Karpas-422 (cell line): ENCODE results near the gene MYH9. TPM values are rescaled to one million over a fixed set of nuclear protein-coding genes. Genes with fewer than 3 reads are reported as not detected.

ENCODE experiments used
- DNase-seq: peaks from one replicate; pipeline ENCODE4 v3.0.0-alpha.2; 2015
- H2AFZ ChIP-seq: fragments of 200-600 bp; sonication (generic); 2 replicates; pipeline ENCODE4 v1.6.1; 2014; ENCODE audit warnings: antibody characterized with exemption, low read length, mixed read lengths
- H3K27ac ChIP-seq: fragments of 200-600 bp; sonication (generic); 2 replicates; pipeline ENCODE4 v1.5.1; 2014; ENCODE audit warnings: mild to moderate bottlenecking, low read length, moderate library complexity
- H3K27me3 ChIP-seq: fragments of 200-600 bp; sonication (generic); 2 replicates; pipeline ENCODE4 v1.6.1; 2014; ENCODE audit warnings: low read length, mixed read lengths
- H3K36me3 ChIP-seq: fragments of 200-600 bp; sonication (generic); 2 replicates; pipeline ENCODE4 v1.6.1; 2014; ENCODE audit warnings: low read length, mixed read lengths; ENCODE audit not compliant: insufficient read depth
- H3K4me1 ChIP-seq: fragments of 200-600 bp; sonication (generic); 2 replicates; pipeline ENCODE4 v1.6.1; 2014; ENCODE audit warnings: mild to moderate bottlenecking, low read length, mixed read lengths
- H3K4me2 ChIP-seq: fragments of 200-600 bp; sonication (generic); 2 replicates; pipeline ENCODE4 v1.6.1; 2014; ENCODE audit warnings: low read length, low read depth, mild to moderate bottlenecking; ENCODE audit not compliant: poor library complexity, severe bottlenecking
- H3K4me3 ChIP-seq: fragments of 200-600 bp; sonication (generic); 2 replicates; pipeline ENCODE4 v1.5.1; 2014; ENCODE audit warnings: mild to moderate bottlenecking, antibody characterized with exemption, low read length, mixed read lengths
- H3K79me2 ChIP-seq: fragments of 200-600 bp; sonication (generic); 2 replicates; pipeline ENCODE4 v1.6.1; 2014; ENCODE audit warnings: mild to moderate bottlenecking, low read length, mixed read lengths
- H3K9ac ChIP-seq: fragments of 200-600 bp; sonication (generic); 2 replicates; pipeline ENCODE4 v1.6.0; 2014; ENCODE audit warnings: low read length
- H3K9me2 ChIP-seq: fragments of 200-600 bp; sonication (generic), shearing (Covaris generic); replicated peaks from 2 replicates; pipeline ENCODE4 v1.6.0; 2014; ENCODE audit warnings: mild to moderate bottlenecking, low read length, moderate library complexity; ENCODE audit not compliant: insufficient read depth
- H3K9me3 ChIP-seq: fragments of 300-700, 200-600 bp; sonication (generic); 2 replicates; pipeline ENCODE4 v1.6.1; 2014; ENCODE audit warnings: low read length, mixed read lengths
- H4K20me1 ChIP-seq: fragments of 200-600 bp; sonication (generic); 2 replicates; pipeline ENCODE4 v1.6.1; 2014; ENCODE audit warnings: mild to moderate bottlenecking, antibody characterized with exemption, low read length, low read depth; ENCODE audit not compliant: insufficient read depth
- total RNA-seq: library from RNA; depleted of rRNA; stranded (reverse); fragments of >200 nt; shearing (Covaris generic); gene quantifications from 2 replicates; pipeline ENCODE4 v1.2.3, GENCODE V29; 2014; ENCODE audit warnings: low replicate concordance

The MYH9 gene
- total RNA-seq, 1 experiment from 2014 or later = 57.5 TPM

DNA sequence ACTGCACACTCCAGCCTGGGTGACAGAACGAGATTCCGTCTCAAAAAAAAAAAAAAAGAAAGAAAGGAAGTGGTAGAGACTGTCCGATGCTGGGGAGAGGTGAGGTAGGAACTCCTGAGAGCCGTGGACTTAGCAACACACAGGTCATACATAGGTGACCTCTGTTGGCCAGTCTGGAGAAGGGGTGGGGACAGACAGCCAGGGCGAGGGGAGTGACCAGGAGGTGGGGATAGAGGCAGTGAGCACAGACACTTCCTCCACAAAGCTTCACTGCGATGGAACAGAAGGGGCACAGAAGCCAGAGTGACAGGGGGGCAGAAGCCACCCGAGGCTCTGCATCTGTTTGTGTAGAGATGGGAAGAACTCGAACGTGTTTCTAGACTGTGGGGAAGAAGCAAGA is 47.1 kb downstream of the MYH9 start:
- no peak for DNase-seq
- H3K9me2 ChIP-seq = no peaks in the 10 kb centered on the region
- H3K9ac ChIP-seq = no peak overlapping the region
- no peak overlapping the region for H3K4me2 ChIP-seq
- peaks cover 30% of the 10 kb centered on the region for H3K36me3 ChIP-seq
- no peak overlapping the region for H3K4me3 ChIP-seq
- H3K79me2 ChIP-seq = peaks cover 82% of the 10 kb centered on the region
- no peaks in the 10 kb centered on the region for H3K9me3 ChIP-seq
- H2AFZ ChIP-seq = no peak overlapping the region
- no peaks in the 10 kb centered on the region for H3K27me3 ChIP-seq
- 0 out of 2 replicates have a peak, but pooled peaks cover 17% of the 10 kb centered on the region for H4K20me1 ChIP-seq
- peaks cover 43% of the 10 kb centered on the region for H3K4me1 ChIP-seq
- no peak overlapping the region for H3K27ac ChIP-seq

DNA sequence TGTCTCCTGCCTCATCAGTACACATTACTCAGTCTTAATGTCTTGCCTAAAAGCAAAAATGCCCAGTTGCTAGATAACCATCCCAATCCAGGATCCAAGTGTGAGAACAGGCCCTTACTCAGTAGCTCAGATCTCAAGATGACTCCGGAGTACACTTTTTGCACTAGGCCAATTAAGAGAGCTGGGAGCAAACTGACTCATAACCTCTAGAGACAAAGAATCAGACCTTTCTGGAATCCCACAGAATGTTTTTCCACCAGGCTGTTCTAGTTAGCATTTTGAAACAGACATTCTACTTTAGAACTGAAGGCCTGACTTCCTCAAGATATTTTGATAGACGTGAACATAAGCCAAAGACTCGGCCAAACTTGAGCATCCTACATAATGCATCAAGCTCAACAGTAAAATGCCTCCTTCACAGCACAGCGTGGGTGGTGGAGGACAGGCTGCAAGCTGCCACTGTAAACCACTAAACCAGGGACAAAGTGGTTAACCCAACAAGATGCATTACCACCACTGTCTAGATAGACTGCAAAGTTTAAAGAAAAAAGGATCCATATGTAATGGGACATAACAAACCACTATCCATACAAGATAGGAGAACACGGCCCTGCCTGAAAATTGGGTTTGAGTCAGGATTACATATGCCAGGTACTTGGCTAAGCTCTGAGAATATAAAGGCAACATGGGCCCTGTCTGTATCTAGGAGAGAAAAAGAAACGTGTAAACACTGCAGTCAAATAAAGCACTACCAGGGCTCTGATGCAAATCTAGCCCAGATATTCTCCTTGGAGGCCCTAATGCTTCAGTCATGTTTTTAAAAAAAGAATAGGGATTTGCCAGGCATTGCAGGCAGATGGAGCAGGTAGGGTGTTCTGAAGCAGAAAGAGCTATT is 48.3 kb downstream of the MYH9 start:
- Histone ChIP-seq H3K36me3 (peaks cover 33% of the 10 kb centered on the region), H2AFZ (no peak overlapping the region), H3K4me3 (no peak overlapping the region), H3K27me3 (no peaks in the 10 kb centered on the region), H3K4me1 (peaks cover 55% of the 10 kb centered on the region), H3K4me2 (no peak overlapping the region), H3K27ac (peak overlapping the region; percentile 35), H3K9ac (0 out of 2 replicates have a peak overlapping the region, but pooled peaks have one; percentile 8), H3K9me3 (no peaks in the 10 kb centered on the region), H3K9me2 (no peaks in the 10 kb centered on the region), H4K20me1 (0 out of 2 replicates have a peak, but pooled peaks cover 17% of the 10 kb centered on the region), H3K79me2 (peaks cover 82% of the 10 kb centered on the region)
- no peak for DNase-seq

DNA sequence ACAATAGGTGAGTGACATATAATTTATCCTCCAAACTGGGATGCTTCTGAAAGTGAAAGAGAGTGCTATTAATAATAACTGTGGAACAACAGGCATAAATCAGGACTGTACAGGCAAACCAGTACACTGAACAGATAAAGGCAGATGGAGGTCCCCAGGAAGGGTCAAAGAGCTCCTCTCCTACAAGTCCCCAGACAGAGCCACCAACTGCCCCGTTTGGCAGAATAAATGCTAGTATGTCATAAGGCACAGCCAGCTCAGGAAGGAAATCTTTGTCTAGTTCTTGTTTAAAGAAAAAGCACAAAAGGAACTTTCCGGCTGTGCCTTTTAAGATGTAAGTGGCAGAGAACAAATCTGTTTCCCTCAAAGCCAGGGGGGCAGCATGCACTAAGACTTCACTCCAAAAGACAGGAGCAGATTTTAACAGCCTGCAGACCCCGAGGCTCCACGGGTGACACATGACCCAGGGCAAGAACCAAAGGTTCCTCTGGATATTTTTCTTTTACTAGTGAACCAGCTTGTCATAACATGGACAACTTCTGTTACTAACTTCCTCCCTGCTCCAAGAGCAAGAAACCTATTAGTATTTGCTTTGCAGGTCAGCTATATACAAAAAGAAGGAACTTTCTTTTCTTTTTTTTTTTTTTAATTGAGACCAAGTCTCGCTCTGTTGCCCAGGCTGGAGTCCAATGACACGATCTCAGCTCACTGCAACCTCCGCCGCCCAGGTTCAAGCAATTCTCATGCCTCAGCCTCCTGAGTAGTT is 50.2 kb downstream of the MYH9 start:
- Histone ChIP-seq H3K27ac (peak overlapping the region; percentile 70), H3K4me2 (no peak overlapping the region), H3K27me3 (no peaks in the 10 kb centered on the region), H3K79me2 (peaks cover 89% of the 10 kb centered on the region), H3K9me2 (no peaks in the 10 kb centered on the region), H3K9ac (no peak overlapping the region), H3K4me3 (no peak overlapping the region), H3K36me3 (peaks cover 33% of the 10 kb centered on the region), H2AFZ (no peak overlapping the region), H4K20me1 (0 out of 2 replicates have a peak, but pooled peaks cover 8% of the 10 kb centered on the region), H3K9me3 (no peaks in the 10 kb centered on the region), H3K4me1 (peaks cover 73% of the 10 kb centered on the region)
- no peak for DNase-seq

DNA sequence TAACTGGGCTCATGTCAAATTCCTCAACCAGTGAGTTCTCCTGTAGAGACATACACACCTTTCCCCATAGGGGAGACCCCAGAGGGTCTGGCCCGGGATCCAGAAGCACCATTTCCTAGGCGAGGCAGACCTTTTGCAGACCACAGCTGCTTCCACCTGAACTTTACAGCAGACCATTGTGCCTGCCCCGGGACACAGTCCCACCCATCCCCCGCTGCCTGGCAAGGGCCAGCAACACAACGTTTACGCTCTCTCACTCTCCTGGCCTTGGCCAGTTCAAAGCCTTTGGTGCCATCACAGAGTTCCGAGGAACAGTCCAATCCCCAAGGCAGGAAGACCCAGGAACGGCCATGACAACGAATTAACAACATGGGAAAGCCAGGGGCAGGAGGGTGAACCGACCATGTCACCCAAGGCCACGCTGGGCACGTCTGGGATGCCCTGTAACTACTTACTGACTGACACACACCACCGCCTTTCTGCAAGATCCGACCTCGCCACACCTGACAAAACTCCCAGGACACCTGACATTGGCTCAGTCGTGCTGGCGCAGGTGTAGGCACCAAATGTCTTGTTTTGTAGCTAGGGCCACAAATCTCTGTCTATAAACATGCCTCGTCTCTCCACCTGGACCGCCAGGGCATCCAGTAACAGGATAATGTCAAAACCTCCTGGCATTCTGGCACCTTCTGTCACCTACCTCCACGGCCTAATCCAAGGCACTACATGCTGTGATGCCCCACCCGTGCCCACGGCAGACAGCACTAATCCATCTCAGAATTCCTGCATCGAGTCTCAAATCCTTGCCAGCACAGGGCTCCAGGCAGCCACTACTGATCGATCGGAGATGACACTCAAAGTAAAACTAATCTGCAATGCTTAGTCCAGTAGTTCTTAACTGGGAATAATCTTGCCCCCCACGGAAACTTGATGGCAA is 51.3 kb downstream of the MYH9 start:
- DNase-seq = no peak
- no peak overlapping the region for H3K4me2 ChIP-seq
- 0 out of 2 replicates have a peak, but pooled peaks cover 8% of the 10 kb centered on the region for H4K20me1 ChIP-seq
- H3K36me3 ChIP-seq = peaks cover 33% of the 10 kb centered on the region
- H3K4me3 ChIP-seq = no peak overlapping the region
- peaks cover 88% of the 10 kb centered on the region for H3K79me2 ChIP-seq
- H3K9ac ChIP-seq = no peak overlapping the region
- H3K27ac ChIP-seq = peak overlapping the region; percentile 70
- no peak overlapping the region for H2AFZ ChIP-seq
- peaks cover 84% of the 10 kb centered on the region for H3K4me1 ChIP-seq
- H3K9me2 ChIP-seq = no peaks in the 10 kb centered on the region
- no peaks in the 10 kb centered on the region for H3K27me3 ChIP-seq
- H3K9me3 ChIP-seq = no peaks in the 10 kb centered on the region

DNA sequence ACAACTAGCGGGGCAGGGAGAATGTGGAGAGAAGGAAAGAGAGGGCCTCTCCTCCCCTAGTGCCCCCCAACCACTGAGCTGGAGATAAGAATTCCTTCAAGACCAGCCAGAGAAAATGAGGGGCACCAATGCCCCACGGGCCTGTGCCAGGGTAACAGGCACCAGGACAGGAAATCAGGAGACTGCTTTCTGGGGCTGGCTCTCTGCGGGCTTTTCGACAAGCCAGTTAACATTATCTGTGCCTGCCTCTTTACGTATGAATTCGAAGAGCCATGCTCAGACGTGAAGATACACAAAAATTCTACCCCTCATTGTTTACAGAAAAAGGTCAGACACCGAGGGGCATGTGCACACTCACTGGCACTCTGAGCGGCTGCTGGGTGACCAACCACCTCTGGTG is 52.1 kb downstream of the MYH9 start:
- H3K9me3 ChIP-seq = no peaks in the 10 kb centered on the region
- no peak overlapping the region for H3K4me2 ChIP-seq
- no peak for DNase-seq
- H3K4me1 ChIP-seq = peaks cover 93% of the 10 kb centered on the region
- H3K9ac ChIP-seq = no peak overlapping the region
- H3K79me2 ChIP-seq = peaks cover 89% of the 10 kb centered on the region
- H3K27me3 ChIP-seq = no peaks in the 10 kb centered on the region
- peaks cover 33% of the 10 kb centered on the region for H3K36me3 ChIP-seq
- no peak overlapping the region for H3K27ac ChIP-seq
- 0 out of 2 replicates have a peak, but pooled peaks cover 8% of the 10 kb centered on the region for H4K20me1 ChIP-seq
- no peak overlapping the region for H2AFZ ChIP-seq
- no peak overlapping the region for H3K4me3 ChIP-seq
- no peaks in the 10 kb centered on the region for H3K9me2 ChIP-seq

DNA sequence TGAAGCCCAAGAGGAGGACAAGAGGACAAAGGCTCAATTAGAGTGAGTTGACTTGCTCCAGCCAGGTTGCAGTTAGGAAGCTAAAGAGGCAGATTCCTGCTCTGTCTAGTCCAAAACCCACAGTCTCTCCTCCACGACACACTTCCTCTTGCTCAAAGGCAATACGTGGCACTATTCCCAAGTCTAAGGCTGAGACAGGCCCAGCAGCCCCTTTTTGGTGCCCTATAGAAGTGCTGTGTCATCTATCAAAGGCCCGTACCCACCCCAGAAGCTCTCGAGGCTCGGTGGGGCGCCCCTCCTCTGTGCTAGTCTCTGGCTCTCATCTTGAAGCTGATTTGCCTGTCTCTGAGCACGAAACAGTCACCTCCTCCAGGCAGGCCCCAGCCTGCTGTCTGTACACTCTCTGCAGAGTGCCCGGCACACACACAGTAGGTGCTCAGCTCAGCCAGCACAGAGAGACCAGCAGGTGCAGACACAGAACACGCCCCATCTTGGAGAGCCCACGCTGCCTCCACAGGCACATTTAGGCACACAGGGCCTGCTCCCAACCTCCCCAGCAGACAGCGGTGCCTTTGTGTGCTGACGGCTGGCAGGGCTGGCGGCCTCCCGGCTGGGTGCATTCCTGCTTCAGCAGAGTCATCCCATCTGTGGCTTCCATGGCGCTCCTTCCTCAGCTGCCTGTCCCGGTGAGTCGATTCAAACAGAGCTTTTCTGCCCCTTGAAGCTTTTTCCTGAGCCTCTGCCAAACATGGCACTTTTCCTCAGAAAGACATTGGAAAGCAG is 52.8 kb downstream of the MYH9 start:
- H3K27ac ChIP-seq = no peak overlapping the region
- no peak overlapping the region for H3K9ac ChIP-seq
- peaks cover 97% of the 10 kb centered on the region for H3K4me1 ChIP-seq
- H3K9me3 ChIP-seq = no peaks in the 10 kb centered on the region
- no peak for DNase-seq
- H2AFZ ChIP-seq = no peak overlapping the region
- H3K9me2 ChIP-seq = no peaks in the 10 kb centered on the region
- H3K36me3 ChIP-seq = peaks cover 36% of the 10 kb centered on the region
- H4K20me1 ChIP-seq = 0 out of 2 replicates have a peak, but pooled peaks cover 8% of the 10 kb centered on the region
- H3K79me2 ChIP-seq = peaks cover 93% of the 10 kb centered on the region
- H3K4me2 ChIP-seq = no peak overlapping the region
- no peak overlapping the region for H3K4me3 ChIP-seq
- H3K27me3 ChIP-seq = no peaks in the 10 kb centered on the region

DNA sequence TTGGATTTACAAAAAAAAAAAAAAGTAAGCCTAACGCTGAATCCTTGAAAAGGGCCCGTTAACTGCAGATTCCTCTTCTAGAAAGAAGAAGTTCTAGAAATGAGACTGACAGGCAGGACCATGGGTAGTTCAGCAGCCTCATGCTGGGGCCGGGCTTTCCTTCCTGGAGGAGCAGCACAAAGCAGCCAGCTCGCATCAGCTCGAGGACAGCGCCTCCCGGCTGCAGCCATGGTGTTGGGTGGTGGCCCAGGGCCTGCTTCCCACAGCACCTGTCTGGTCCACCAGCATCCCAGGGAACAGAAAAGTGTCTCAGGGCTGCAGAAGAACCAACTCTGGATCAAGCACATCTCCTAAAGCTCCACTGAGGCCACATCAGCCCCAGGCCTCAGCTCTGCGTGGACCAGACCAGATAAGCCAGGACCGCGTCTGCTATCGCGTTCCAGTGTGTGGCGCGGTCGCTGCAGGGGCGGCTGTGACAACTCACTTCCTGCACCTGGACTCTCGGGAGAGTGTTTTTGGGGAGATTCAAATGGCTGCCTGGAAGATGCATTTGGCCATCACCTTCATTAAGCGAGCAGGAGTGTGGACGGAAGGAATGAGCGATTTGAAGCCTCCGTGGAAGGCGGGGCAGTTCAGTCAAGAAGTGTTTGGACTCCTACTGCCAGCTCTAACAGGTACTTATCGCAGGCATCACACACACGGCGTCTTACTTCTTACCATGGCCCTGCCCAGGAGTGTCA is 53.5 kb downstream of the MYH9 start:
- no peaks in the 10 kb centered on the region for H3K9me3 ChIP-seq
- no peaks in the 10 kb centered on the region for H3K27me3 ChIP-seq
- no peak overlapping the region for H3K4me2 ChIP-seq
- H3K79me2 ChIP-seq = peaks cover 93% of the 10 kb centered on the region
- peaks cover 97% of the 10 kb centered on the region for H3K4me1 ChIP-seq
- H3K27ac ChIP-seq = peak overlapping the region; percentile 8
- no peak overlapping the region for H2AFZ ChIP-seq
- no peaks in the 10 kb centered on the region for H3K9me2 ChIP-seq
- peaks cover 11% of the 10 kb centered on the region; the same call in 1 of the 2 replicates for H4K20me1 ChIP-seq
- peak overlapping the region; percentile 1; the same call in 1 of the 2 replicates for H3K9ac ChIP-seq
- DNase-seq = no peak
- H3K36me3 ChIP-seq = peaks cover 29% of the 10 kb centered on the region; the same call in 1 of the 2 replicates
- H3K4me3 ChIP-seq = no peak overlapping the region
